ENCODE results near the gene PNO1.
A peak's percentile ranks its signal among the peaks of the same experiment; 100 is the strongest.

The PNO1 gene

DNA sequence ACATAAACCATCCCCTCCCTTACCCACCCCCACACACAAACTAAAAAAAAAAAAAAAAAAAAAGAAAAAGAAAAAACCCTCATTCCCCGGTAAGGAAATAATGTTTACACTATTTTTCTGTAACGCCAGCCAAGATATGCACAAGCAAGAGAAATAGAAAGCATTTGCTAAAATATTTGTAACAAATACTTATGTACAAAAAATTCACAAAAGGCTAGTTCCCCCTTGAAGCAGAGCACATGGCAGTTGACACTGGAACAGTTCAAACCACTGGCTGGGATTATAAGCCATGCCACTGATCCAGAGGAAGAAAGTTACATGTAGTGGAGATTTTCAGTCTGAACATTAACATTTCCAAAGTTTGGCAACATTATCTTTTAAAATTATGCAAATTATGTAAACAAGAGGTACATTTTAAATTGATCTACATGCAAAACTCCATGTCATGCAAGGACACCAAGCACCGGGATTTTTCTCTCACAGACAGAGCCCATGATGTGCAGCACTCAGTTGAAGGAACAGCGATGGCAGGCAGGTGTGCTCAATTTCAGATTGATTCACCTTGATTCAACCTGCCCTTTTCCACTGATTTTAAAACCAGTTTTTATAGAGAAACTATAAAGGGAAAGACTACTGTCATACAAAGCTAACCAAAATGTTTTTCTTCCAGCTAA, 21.4 kb downstream of the PNO1 start:
- Histone ChIP-seq H4K20me1 (ENCODE audit: insufficient read depth, low read length, poor library complexity, severe bottlenecking) (peaks cover 12% of the 10 kb centered on the region), H3K9ac (ENCODE audit: low read depth, low read length, poor library complexity, severe bottlenecking) (no peak overlapping the region)

DNA sequence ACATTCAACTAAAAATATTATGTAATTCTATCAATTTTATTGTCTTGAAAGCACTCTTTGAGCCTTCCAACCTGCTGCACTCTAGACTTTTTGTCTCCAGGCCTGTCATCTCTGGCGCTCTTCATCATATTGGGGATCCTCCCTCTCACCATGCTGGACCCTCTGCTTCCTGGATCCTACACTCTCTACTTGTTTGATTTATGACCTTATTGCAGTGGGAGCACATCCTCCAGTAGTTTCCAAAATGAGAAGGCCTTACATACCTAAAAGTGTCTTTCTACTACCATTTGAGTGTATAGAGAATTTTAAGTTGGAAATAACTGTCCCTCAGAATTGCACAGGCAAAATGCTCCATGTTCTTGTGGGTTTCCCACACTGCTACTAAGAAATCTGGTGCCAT, 25.2 kb downstream of the PNO1 start:
- H3K4me1 ChIP-seq (ENCODE audit: insufficient read depth, low read length, poor library complexity, severe bottlenecking): no peaks in the 10 kb centered on the region
- peaks cover 16% of the 10 kb centered on the region for H3K79me2 ChIP-seq (ENCODE audit: insufficient read depth, low read length)
- no peaks in the 10 kb centered on the region for H3K27me3 ChIP-seq (ENCODE audit: insufficient read depth, low read length, poor library complexity, severe bottlenecking)
- H2AFZ ChIP-seq (ENCODE audit: low read length): no peak overlapping the region
- no peak for TF ChIP-seq EZH2phosphoT487 (IDR thresholded peaks at IDR 0.05; ENCODE audit: borderline replicate concordance)
- TF ChIP-seq, protein P1, sequence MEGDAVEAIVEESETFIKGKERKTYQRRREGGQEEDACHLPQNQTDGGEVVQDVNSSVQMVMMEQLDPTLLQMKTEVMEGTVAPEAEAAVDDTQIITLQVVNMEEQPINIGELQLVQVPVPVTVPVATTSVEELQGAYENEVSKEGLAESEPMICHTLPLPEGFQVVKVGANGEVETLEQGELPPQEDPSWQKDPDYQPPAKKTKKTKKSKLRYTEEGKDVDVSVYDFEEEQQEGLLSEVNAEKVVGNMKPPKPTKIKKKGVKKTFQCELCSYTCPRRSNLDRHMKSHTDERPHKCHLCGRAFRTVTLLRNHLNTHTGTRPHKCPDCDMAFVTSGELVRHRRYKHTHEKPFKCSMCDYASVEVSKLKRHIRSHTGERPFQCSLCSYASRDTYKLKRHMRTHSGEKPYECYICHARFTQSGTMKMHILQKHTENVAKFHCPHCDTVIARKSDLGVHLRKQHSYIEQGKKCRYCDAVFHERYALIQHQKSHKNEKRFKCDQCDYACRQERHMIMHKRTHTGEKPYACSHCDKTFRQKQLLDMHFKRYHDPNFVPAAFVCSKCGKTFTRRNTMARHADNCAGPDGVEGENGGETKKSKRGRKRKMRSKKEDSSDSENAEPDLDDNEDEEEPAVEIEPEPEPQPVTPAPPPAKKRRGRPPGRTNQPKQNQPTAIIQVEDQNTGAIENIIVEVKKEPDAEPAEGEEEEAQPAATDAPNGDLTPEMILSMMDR (conservative IDR thresholded peaks at IDR 0.05; ENCODE audit: low read length): no peak
- no peak overlapping the region for H3K4me3 ChIP-seq (ENCODE audit: low read length, poor library complexity, severe bottlenecking)
- no peaks in the 10 kb centered on the region for H3F3A ChIP-seq (ENCODE audit: low read depth)
- H3K9ac ChIP-seq (ENCODE audit: low read depth, low read length, poor library complexity, severe bottlenecking): no peak overlapping the region
- H3K9me2 ChIP-seq (replicated peaks; ENCODE audit: low read depth, low read length): no peaks in the 10 kb centered on the region
- H3K36me3 ChIP-seq (ENCODE audit: insufficient read depth, low read length): peaks cover 73% of the 10 kb centered on the region
- no peak overlapping the region for H3K4me2 ChIP-seq (ENCODE audit: low read depth, low read length, poor library complexity, severe bottlenecking)
- no peaks in the 10 kb centered on the region for H3K9me3 ChIP-seq (ENCODE audit: insufficient read depth, low read depth, low read length)
- peaks cover 31% of the 10 kb centered on the region for H4K20me1 ChIP-seq (ENCODE audit: insufficient read depth, low read length, poor library complexity, severe bottlenecking)

More for the DNA sequence above, 21.4 kb downstream of the PNO1 start:
- no peaks in the 10 kb centered on the region for H3K4me1 ChIP-seq (ENCODE audit: insufficient read depth, low read length, poor library complexity, severe bottlenecking)
- no peak overlapping the region for H3K4me3 ChIP-seq (ENCODE audit: low read length, poor library complexity, severe bottlenecking)
- H3K36me3 ChIP-seq (ENCODE audit: insufficient read depth, low read length): peaks cover 78% of the 10 kb centered on the region
- H3K27me3 ChIP-seq (ENCODE audit: insufficient read depth, low read length, poor library complexity, severe bottlenecking): no peaks in the 10 kb centered on the region
- H3F3A ChIP-seq (ENCODE audit: low read depth): no peaks in the 10 kb centered on the region
- H3K4me2 ChIP-seq (ENCODE audit: low read depth, low read length, poor library complexity, severe bottlenecking): no peak overlapping the region
- no peak overlapping the region for H2AFZ ChIP-seq (ENCODE audit: low read length)
- TF ChIP-seq, protein P1 (conservative IDR thresholded peaks at IDR 0.05; ENCODE audit: low read length): no peak
- no peak for TF ChIP-seq EZH2phosphoT487 (IDR thresholded peaks at IDR 0.05; ENCODE audit: borderline replicate concordance)
- H3K9me2 ChIP-seq (replicated peaks; ENCODE audit: low read depth, low read length): no peaks in the 10 kb centered on the region
- no peaks in the 10 kb centered on the region for H3K9me3 ChIP-seq (ENCODE audit: insufficient read depth, low read depth, low read length)
- H3K79me2 ChIP-seq (ENCODE audit: insufficient read depth, low read length): no peaks in the 10 kb centered on the region; the same call in 1 of the 2 replicates

DNA sequence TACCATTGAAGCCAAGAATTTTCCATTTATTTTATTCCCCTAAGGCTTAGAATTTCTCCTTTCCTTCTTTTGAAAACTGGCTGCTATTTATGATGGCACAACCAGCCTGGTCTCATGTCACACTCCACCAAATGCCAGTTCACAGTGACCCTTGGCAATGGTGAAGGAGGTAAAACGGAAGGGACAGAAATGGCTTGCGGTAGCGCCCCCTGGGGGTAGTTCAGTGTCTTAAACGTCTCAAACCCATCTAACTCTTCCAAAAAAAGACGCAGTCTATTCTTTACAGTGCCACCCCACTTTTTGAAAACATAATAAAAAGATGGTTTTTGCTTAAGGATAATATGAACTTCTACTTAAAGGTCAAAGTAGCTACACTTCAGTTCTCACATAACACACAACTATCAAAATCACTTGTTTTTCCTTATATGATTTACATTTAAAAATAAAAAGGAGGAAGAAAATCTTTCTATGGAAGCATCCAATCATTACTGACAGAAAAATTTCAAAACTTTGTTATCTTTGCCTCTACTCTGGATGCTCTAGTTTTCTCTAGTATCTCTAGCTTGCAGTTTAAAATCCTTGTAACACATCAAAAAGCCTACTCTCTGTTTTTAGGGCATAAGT, 28.0 kb downstream of the PNO1 start:
- H3K4me1 ChIP-seq (ENCODE audit: insufficient read depth, low read length, poor library complexity, severe bottlenecking): no peaks in the 10 kb centered on the region
- no peak overlapping the region for H3K4me2 ChIP-seq (ENCODE audit: low read depth, low read length, poor library complexity, severe bottlenecking)
- H4K20me1 ChIP-seq (ENCODE audit: insufficient read depth, low read length, poor library complexity, severe bottlenecking): peaks cover 25% of the 10 kb centered on the region
- no peaks in the 10 kb centered on the region for H3F3A ChIP-seq (ENCODE audit: low read depth)
- no peaks in the 10 kb centered on the region for H3K9me3 ChIP-seq (ENCODE audit: insufficient read depth, low read depth, low read length)
- no peak overlapping the region for H3K4me3 ChIP-seq (ENCODE audit: low read length, poor library complexity, severe bottlenecking)
- H3K27me3 ChIP-seq (ENCODE audit: insufficient read depth, low read length, poor library complexity, severe bottlenecking): no peaks in the 10 kb centered on the region
- peaks cover 55% of the 10 kb centered on the region; the same call in 1 of the 2 replicates for H3K36me3 ChIP-seq (ENCODE audit: insufficient read depth, low read length)
- no peak overlapping the region for H2AFZ ChIP-seq (ENCODE audit: low read length)
- H3K79me2 ChIP-seq (ENCODE audit: insufficient read depth, low read length): peaks cover 42% of the 10 kb centered on the region
- no peaks in the 10 kb centered on the region for H3K9me2 ChIP-seq (replicated peaks; ENCODE audit: low read depth, low read length)
- TF ChIP-seq EZH2phosphoT487 (IDR thresholded peaks at IDR 0.05; ENCODE audit: borderline replicate concordance): no peak
- TF ChIP-seq, protein P1 (conservative IDR thresholded peaks at IDR 0.05; ENCODE audit: low read length): peak; percentile 88
- no peak overlapping the region for H3K9ac ChIP-seq (ENCODE audit: low read depth, low read length, poor library complexity, severe bottlenecking)

All from Loucy (cell line).